Activated CD8-positive, alpha-beta memory T cell treated with anti-CD3 and anti-CD28 coated beads for 48 hours (primary cell): ENCODE measurements around the gene CLOCK.
"Not testable (repeated sequence)": the region's sequence is repeated elsewhere in the genome, so short reads cannot be mapped to it uniquely, and the experiment has no call there.

Source experiments
- DNase-seq, 3 experiments: peaks; one replicate each; pipeline ENCODE4 v3.0.0-alpha.2; 2020; ENCODE audit warnings: low read depth in 2 of 3, low spot score in 2 of 3

CLOCK gene

DNA sequence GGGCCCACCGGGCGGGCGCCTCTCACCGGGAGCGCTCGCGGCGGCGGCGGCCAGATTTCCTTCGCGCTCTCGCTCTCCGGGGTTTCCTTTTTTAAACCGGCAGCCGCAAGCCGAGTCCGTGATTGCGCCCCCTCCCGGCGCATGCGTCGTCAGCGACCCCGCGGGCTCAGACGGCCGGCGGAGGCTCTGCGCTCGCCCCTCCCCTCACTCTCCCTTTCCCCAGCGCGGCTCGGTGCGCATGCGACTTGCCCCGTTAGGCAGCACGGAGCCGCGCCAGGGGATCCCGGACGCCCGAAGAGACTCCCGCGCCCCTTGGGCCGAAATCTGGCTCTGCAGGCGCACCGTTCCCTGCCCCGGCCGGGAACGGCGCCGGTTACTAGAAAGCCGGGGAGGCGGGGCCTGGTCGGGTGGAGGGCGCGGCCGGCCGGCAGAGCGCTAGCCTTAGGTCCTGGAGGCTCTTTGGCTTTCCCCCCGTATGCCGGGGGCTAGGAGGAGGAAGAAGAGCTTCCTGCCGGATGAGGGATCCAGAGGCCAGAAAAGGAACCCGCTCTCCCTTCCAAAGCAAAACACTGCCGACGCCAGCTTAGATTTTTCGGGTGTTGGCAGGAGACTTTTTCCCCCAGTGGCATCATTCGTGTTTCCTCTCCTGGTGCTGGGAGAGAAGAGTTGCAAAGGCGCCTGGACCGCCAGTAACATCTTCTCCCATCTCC is at the start of gene CLOCK:
CLOCK (minus strand) TSS at position 154 of the 710 bp plus-strand sequence. CDS start 64,124 bp downstream, outside the sequence.
- DNase-seq, result peak; percentile 68 to 71 (median 70)

DNA sequence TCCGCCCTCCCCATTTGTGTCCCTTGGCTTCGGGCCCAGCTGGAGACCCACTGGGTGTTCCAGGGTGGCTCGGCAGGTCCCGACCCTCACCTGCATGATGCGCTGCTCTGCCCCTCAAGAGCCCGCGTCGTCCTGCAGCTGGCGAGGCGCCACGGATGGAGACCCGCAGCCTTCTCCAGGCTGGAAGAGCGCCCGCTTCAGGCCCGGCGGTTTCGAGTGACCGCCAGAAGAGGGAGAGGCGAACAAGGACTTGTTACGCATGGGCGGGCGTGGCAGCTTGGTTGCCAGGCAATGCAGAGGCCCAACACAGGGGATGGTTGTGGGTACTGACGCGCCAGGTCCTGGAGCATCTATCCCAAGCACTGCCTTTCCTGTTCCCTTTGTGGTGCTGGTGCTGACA is 45.3 kb upstream of the CLOCK start, which contains the start of gene PDCL2:
PDCL2 (minus strand) TSS at position 232 of the 400 bp plus-strand sequence; CDS start at position 96, 136 bp downstream.
- no peak for DNase-seq

GRCh38 chr4:55588160-55588559 is 41.5 kb upstream of the CLOCK start:
- DNase-seq, result no peak

- not testable (repeated sequence) for DNase-seq
Observed at GRCh38 chr4:55582773-55583172, 36.1 kb upstream of the CLOCK start.

- DNase-seq, result no peak
Observed at GRCh38 chr4:55578341-55579010, 31.8 kb upstream of the CLOCK start.

DNA sequence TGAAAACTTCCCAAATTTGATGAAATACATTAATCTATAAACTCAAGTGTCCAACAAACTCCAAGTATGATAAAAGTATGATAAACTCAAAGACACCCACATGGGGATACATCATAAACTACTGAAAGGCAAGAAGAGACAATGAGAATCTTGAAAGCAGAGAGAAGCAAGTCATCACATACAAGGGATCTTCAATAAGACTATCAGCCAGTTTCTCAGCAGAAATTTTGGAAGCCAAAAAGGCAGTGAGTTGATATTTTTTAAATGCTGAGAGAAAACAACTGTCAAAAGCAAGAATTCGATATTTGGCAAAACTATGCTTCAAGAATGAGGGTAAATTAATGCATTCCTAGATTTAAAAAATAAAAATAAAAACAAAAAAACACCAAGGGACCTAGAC is 28.8 kb upstream of the CLOCK start:
- no peak for DNase-seq

DNA sequence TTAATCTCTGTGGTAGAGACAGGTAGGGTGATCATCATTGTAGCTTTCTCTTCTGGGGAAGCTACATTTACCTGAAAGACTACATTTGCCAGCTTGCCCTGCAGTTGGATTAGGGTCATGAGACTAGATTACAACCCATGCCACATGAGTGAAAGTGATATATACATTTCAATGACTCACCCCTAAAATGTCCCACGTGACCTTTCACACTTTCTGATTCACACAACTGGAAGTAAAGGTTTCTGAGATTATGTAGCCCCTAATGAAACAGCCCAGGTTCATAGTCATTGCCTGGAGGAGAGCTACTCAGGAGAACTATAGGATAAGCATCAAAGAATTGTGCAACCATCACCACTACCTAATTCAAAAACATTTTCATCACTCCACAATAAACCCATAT is 27.5 kb upstream of the CLOCK start:
- no peak for DNase-seq

GRCh38 chr4:55571806-55572205 is 25.1 kb upstream of the CLOCK start:
- no peak for DNase-seq

- no peak for DNase-seq
Observed at GRCh38 chr4:55568905-55569504, 22.3 kb upstream of the CLOCK start.

DNA sequence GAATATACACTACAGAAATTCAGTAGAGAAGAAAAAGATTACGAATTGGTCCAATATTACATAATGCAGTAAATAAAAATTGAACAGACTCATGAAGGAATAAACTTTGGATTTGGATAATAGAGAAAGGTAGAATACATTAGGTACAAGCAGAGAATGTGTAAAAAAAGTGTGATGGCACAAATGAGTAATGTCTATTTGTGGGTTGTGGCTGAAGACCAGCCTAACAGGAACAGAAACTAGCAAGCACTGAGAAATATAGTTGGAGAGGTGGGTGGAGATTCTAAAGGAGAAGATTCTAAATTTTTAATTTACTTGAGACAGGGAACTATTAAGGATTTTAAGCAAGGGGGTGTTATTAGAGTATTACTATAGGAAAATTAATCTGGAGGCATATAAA is 15.2 kb upstream of the CLOCK start:
- DNase-seq, result no peak

GRCh38 chr4:55560096-55560495 is 13.4 kb upstream of the CLOCK start:
- DNase-seq, result no peak

GRCh38 chr4:55554453-55555030 is 7.8 kb upstream of the CLOCK start:
- DNase-seq, result no peak

DNA sequence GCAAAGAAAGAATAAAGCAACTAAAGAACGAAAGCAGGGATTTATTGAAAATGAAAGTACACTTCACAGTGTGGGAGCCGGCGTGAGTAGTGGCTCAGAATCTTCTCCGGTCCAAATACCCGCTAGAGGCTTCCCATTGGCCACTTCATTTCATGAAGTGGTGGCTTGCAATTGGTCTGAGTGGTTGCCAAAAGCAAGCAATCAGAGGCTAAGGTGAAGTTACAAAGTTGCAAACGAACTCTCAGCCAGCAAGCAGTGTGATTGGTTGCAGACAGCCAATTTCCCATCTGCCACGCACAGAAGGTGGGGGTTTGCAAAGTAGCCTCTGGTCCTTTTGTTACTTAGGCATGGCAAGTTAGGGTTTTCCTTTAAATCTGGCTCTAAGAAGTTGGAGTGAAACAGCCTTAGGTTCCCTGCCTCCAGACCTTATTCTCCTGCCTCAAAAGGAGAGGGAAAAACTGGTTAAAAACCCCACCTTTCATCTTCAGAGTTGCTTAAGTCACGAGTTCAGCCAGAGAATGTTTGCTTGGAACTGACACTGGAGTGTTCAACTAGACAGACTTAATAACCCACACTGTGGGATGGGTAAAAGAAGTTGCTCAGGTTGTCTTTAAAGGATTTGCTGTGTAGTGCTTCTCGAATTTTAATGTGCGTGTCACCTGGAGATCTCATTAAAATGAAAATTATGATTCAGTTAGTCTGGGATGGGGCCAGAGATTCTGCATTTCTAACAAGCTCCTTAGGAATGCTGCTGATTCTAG is 6.9 kb upstream of the CLOCK start:
- DNase-seq, result no peak

DNA sequence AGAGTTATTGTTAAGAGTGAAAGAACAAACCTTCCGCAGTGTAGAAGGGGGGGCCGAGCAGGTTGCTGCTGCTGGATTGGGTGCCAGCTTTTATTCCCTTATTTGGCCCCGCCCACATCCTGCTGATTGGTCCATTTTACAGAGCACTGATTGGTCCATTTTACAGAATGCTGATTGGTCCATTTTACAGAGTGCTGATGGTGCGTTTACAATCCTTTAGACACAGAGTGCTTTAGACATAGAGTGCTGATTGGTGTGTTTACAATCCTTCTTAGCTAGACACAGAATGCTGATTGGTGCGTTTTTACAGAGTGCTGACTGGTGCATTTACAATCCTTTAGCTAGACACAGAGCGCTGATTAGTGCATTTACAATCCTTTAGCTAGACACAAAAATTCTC is 5.3 kb upstream of the CLOCK start:
- not testable (repeated sequence) for DNase-seq

DNA sequence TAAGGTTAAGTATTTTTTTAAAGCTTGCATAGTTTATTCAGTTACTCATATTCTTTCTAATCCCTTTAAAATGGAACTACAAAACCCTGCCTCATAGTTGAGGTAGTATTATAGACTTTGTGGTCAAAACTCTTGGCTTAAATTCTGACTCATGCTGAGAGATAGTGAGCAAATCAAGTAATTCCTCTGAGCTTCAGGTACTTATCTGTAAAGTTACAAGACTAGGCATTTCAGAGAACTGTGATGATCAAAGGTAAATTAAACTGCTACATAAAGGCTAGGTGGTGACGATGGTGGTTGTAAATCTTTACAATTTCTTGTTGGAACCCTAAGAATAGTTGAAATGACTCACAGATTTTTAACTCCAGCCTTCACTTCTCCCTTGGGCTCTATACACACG is 3.2 kb upstream of the CLOCK start:
- no peak for DNase-seq

DNA sequence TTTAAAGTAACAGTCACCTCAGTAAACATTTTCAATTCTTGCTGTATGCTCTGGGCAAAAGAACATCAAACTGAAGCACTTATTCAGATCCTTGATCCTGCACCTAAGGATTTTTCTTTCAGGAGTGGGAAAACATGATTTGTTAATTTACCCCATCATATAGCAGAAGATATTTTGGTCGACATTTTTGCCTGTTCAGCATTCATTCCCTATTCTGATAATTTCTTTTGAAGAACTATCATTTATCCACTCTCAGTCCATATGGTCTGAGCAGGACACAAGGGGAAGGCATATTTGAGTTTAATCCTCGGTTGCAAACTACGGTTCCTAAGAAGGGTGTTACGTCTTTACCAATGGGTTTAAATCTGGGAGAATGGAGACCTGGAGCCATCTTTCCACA is 1.2 kb upstream of the CLOCK start:
- no peak for DNase-seq

GRCh38 chr4:55547466-55547770 is 709 bp upstream of the CLOCK start:
- no peak for DNase-seq

DNA sequence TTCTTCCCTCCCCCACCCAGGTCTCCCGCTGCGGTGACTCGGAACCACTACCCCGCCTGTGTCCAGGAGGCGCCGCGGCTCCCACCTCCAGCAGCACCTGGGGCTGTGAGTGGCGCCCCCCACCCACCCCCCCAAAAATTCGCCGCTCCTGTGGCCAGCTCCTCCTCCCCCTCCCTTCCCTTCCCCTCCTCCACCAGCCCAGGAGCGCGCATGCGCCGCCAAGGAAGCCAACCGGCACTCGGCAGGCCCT is 278 bp downstream of the CLOCK start:
- DNase-seq, result no peak

- DNase-seq, result peak; percentile 22 to 44 (median 39)
Observed at GRCh38 chr4:55545641-55546505, 836 bp downstream of the CLOCK start.

GRCh38 chr4:55545151-55545550 is 1.6 kb downstream of the CLOCK start:
- no peak for DNase-seq

- DNase-seq, result no peak
Observed at GRCh38 chr4:55543858-55544257, 2.9 kb downstream of the CLOCK start.
